NCI-H345 (cell line): Measurements from ENCODE around the gene ZSWIM4.

Experiments
- DNase-seq: peaks from one replicate; lab custom pipeline; 2025; lab: John Stamatoyannopoulos, UW

The ZSWIM4 gene

DNA sequence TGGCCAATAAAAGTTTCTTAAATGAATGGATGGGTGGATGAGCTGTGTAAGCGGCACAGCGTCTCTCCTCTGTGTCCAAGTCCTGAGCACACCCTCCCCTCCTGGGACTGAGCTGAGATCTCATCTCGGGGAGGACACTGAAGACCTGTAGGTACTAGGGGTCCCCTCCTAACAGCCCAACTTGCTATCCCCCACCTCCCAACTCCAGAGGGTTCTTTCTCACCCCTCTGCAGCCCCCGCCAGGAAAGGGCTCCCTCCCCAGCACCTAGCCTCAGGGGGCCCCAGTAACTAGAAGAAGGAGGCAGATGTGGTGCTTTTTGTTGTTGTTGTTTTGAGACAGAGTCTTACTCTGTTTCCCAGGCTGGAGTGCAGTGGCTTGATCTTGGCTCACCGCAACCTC lies 80.6 kb downstream of the ZSWIM4 start:
- no peak for DNase-seq

GRCh38 chr19:13876834-13877233 lies 81.6 kb downstream of the ZSWIM4 start, which contains the start of gene NANOS3:
Gene NANOS3, plus strand, starts transcription at chr19:13877134. Its CDS starts 115 bp downstream, at chr19:13877249.
- DNase-seq = no peak

DNA sequence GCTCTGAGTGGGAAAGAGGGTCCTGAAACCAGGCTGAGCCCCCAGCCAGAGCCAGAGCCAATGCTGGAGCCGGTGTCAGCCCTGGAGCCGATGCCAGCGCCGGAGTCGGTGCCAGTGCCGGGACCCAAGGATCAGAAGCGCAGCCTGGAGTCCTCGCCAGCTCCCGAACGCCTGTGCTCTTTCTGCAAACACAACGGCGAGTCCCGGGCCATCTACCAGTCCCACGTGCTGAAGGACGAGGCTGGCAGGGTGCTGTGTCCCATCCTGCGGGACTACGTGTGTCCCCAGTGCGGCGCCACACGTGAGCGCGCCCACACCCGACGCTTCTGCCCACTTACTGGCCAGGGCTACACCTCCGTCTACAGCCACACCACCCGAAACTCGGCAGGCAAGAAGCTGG lies 82.1 kb downstream of the ZSWIM4 start:
- no peak for DNase-seq

DNA sequence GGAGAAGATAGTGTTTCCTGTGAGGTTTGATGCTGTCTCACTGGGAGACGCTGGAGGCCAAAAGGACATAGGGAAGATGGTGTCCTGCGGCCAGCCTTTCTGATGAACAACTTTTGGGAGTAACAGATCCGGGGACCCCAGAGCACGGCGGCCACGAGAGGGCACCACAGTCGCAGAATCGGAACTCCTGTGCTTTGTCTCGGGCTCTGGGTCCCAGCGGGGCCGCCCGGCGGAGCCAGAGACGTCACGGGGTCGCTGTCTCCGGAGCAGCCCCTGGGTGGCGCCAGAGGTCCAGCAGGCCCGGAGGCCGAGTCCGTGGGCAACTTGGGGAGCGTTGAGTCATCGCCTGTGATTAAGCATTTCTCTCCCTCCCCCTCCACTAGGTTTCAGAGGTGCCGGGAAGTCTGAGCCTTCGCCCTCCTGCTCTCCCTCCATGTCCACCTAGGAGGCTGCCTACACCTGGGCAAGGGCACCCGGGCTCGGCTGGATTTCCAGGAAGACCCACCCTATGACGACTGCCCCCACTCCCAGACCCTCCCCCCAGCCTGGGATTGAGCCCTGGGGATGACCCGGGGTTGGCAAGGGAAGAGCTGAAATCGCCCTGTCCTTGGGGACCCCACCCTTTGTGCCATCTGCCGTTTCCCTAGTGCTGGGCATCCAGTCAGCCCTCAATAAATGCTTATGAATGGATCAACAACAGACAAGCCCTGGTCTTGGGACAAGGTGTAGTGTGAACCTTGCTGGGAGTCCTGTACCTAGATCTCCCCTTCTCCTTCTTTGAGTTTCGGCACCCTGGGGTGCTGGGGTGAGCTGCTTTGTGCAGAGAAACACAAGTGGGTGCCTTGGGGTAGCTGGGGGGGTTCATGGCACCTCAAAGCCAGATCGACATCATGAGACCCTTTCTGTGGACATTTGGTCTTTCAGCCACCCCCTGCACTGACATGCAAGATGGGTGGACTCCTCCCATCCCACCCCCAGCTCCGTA lies 85.1 kb downstream of the ZSWIM4 start:
- peak; percentile 85 for DNase-seq

GRCh38 chr19:13881251-13881691 lies 86.0 kb downstream of the ZSWIM4 start:
- DNase-seq = no peak
